NCI-H1092 treated with DMSO at 0.1 percent for 48 hours (cell line): Measurements from ENCODE around the gene DUOX2.
"Not testable (repeated sequence)": the region's sequence is repeated elsewhere in the genome, so short reads cannot be mapped to it uniquely, and the experiment has no call there.

Source experiments
- DNase-seq: peaks from one replicate; lab custom pipeline; 2025; lab: John Stamatoyannopoulos, UW

Gene DUOX2

GRCh38 chr15:45100884-45101625 lies 12.9 kb downstream of the DUOX2 start:
- DNase-seq: no peak

- no peak for DNase-seq
These were observed 14.3 kb downstream of the DUOX2 start for GRCh38 chr15:45099549-45100165.

- DNase-seq: no peak
These were observed 16.5 kb downstream of the DUOX2 start for GRCh38 chr15:45097466-45097865.

- no peak for DNase-seq
These were observed 18.3 kb downstream of the DUOX2 start for GRCh38 chr15:45095661-45096060.

- DNase-seq: no peak
These were observed 19.6 kb downstream of the DUOX2 start for GRCh38 chr15:45094358-45094730.

- no peak for DNase-seq
These were observed 20.2 kb downstream of the DUOX2 start for GRCh38 chr15:45093622-45094357.

GRCh38 chr15:45093013-45093412 lies 21.0 kb downstream of the DUOX2 start:
- DNase-seq: no peak

- no peak for DNase-seq
These were observed 22.4 kb downstream of the DUOX2 start for GRCh38 chr15:45091576-45091975.

GRCh38 chr15:45091161-45091560 lies 22.8 kb downstream of the DUOX2 start:
- DNase-seq: no peak

- no peak for DNase-seq
These were observed 24.1 kb downstream of the DUOX2 start for GRCh38 chr15:45089712-45090373.

- no peak for DNase-seq
These were observed 24.9 kb downstream of the DUOX2 start for GRCh38 chr15:45088801-45089711.

- DNase-seq: no peak
These were observed 26.5 kb downstream of the DUOX2 start for GRCh38 chr15:45087513-45087912.

- no peak for DNase-seq
These were observed 29.8 kb downstream of the DUOX2 start for GRCh38 chr15:45084163-45084562.

- DNase-seq: no peak
These were observed 30.7 kb downstream of the DUOX2 start for GRCh38 chr15:45083223-45083622.

GRCh38 chr15:45082412-45082811 lies 31.6 kb downstream of the DUOX2 start:
- not testable (repeated sequence) for DNase-seq

- DNase-seq: not testable (repeated sequence)
These were observed 33.4 kb downstream of the DUOX2 start for GRCh38 chr15:45080593-45080992.

GRCh38 chr15:45079628-45080246 lies 34.2 kb downstream of the DUOX2 start:
- not testable (repeated sequence) for DNase-seq

- DNase-seq: not testable (repeated sequence)
These were observed 34.8 kb downstream of the DUOX2 start for GRCh38 chr15:45079201-45079600.

- DNase-seq: not testable (repeated sequence)
These were observed 36.6 kb downstream of the DUOX2 start for GRCh38 chr15:45077391-45077790.

GRCh38 chr15:45075440-45076320 lies 38.3 kb downstream of the DUOX2 start:
- DNase-seq: not testable (repeated sequence)
